Liver (tissue), 9 donors: ENCODE results near the gene USP28. TPM values are rescaled to one million over a fixed set of nuclear protein-coding genes. Genes with fewer than 3 reads are reported as not detected.
"Not testable (repeated sequence)": the region's sequence is repeated elsewhere in the genome, so short reads cannot be mapped to it uniquely, and the experiment has no call there.

Experiments used
- DNase-seq: peaks from one replicate; pipeline ENCODE4 v3.0.0-alpha.2; 2017; ENCODE audit warnings: low spot score
- H3K27ac ChIP-seq, 2 donors: one replicate each; pipeline ENCODE4 v1.7.0; 2013; ENCODE audit warnings: inconsistent platforms in 2 of 2, low read length in 2 of 2, control low read depth in 1 of 2, low read depth in 1 of 2, mild to moderate bottlenecking in 1 of 2
- H3K27me3 ChIP-seq, 4 donors: one replicate each; pipeline versions ENCODE4 v1.6.1 to v1.7.0; 2013; ENCODE audit warnings: low read length in 3 of 4, inconsistent platforms in 1 of 4, mild to moderate bottlenecking in 1 of 4, moderate library complexity in 1 of 4; ENCODE audit not compliant: control insufficient read depth in 4 of 4, insufficient read depth in 4 of 4
- H3K36me3 ChIP-seq, 4 donors: one replicate each; pipeline versions ENCODE4 v1.6.1 to v1.7.0; 2013; ENCODE audit warnings: low read length in 3 of 4, mild to moderate bottlenecking in 3 of 4, low read depth in 1 of 4, moderate library complexity in 1 of 4; ENCODE audit not compliant: control insufficient read depth in 4 of 4, insufficient read depth in 3 of 4
- H3K4me1 ChIP-seq, 4 donors: one replicate each; pipeline versions ENCODE4 v1.6.1 to v1.7.0; 2013; ENCODE audit warnings: low read length in 3 of 4, mild to moderate bottlenecking in 3 of 4, moderate library complexity in 1 of 4; ENCODE audit not compliant: control insufficient read depth in 4 of 4, insufficient read depth in 4 of 4
- H3K4me3 ChIP-seq, 3 donors: one replicate each; pipeline versions ENCODE4 v1.6.1 to v1.7.0; 2013; ENCODE audit warnings: low read length in 3 of 3, control low read depth in 1 of 3, low read depth in 1 of 3, mild to moderate bottlenecking in 1 of 3
- H3K9ac ChIP-seq, 2 donors: one replicate each; pipeline ENCODE4 v1.7.0; 2013; ENCODE audit warnings: low read length in 2 of 2, mild to moderate bottlenecking in 2 of 2, moderate library complexity in 2 of 2, control low read depth in 1 of 2, low read depth in 1 of 2
- H3K9me3 ChIP-seq, 4 donors: one replicate each; pipeline versions ENCODE4 v1.6.1 to v1.7.0; 2013; ENCODE audit warnings: low read length in 3 of 4; ENCODE audit not compliant: control insufficient read depth in 4 of 4
- ATF3 ChIP-seq: IDR thresholded peaks from 2 replicates; pipeline ENCODE4 v1.6.1; 2016; ENCODE audit warnings: antibody characterized with exemption
- CTCF ChIP-seq: fragments of 150-350 bp; IDR thresholded peaks from 2 replicates; pipeline ENCODE4 v1.5.1; 2017; ENCODE audit warnings: improper control_type of control experiment, low read depth, low read length; ENCODE audit not compliant: missing input control
- EGR1 ChIP-seq, 2 donors: IDR thresholded peaks; 2 replicates each; pipeline ENCODE4 v1.6.1; 2016 to 2018; ENCODE audit warnings: antibody characterized with exemption in 2 of 2, low read depth in 2 of 2
- FOXA1 ChIP-seq: IDR thresholded peaks from 2 replicates; pipeline ENCODE4 v1.6.1; 2016; ENCODE audit warnings: antibody characterized with exemption
- FOXA2 ChIP-seq: IDR thresholded peaks from 2 replicates; pipeline ENCODE4 v1.6.1; 2016; ENCODE audit warnings: antibody characterized with exemption
- GABPA ChIP-seq, 2 donors: IDR thresholded peaks in 1 of 2; conservative IDR thresholded peaks in 1 of 2; 2 replicates each; pipeline ENCODE4 v1.6.1; 2016; ENCODE audit warnings: antibody characterized with exemption in 2 of 2, mild to moderate bottlenecking in 1 of 2, moderate library complexity in 1 of 2
- HNF4A ChIP-seq, 2 donors: conservative IDR thresholded peaks; 2 replicates each; pipeline ENCODE4 v1.6.1; 2016; ENCODE audit warnings: antibody characterized with exemption in 2 of 2, mild to moderate bottlenecking in 2 of 2
- HNF4G ChIP-seq: IDR thresholded peaks from 2 replicates; pipeline ENCODE4 v1.6.1; 2016; ENCODE audit warnings: antibody characterized with exemption
- JUND ChIP-seq, 2 donors: IDR thresholded peaks; 2 replicates each; pipeline ENCODE4 v1.6.1; 2016; ENCODE audit warnings: antibody characterized with exemption in 2 of 2
- MAX ChIP-seq: IDR thresholded peaks from 2 replicates; pipeline ENCODE4 v1.6.1; 2016; ENCODE audit warnings: antibody characterized with exemption
- NR2F2 ChIP-seq: IDR thresholded peaks from 2 replicates; pipeline ENCODE4 v1.6.1; 2016; ENCODE audit warnings: antibody characterized with exemption
- RAD21 ChIP-seq, 2 donors: IDR thresholded peaks; 2 replicates each; pipeline ENCODE4 v1.6.1; 2016; ENCODE audit warnings: antibody characterized with exemption in 2 of 2, mild to moderate bottlenecking in 2 of 2
- REST ChIP-seq: IDR thresholded peaks from 2 replicates; pipeline ENCODE4 v1.6.1; 2016; ENCODE audit warnings: antibody characterized with exemption, mild to moderate bottlenecking
- RXRA ChIP-seq, 2 donors: IDR thresholded peaks; 2 replicates each; pipeline ENCODE4 v1.6.1; 2017 to 2018; ENCODE audit warnings: antibody characterized with exemption in 2 of 2, mild to moderate bottlenecking in 1 of 2
- SP1 ChIP-seq: IDR thresholded peaks from 2 replicates; pipeline ENCODE4 v1.6.1; 2018; ENCODE audit warnings: antibody characterized with exemption, mild to moderate bottlenecking
- TAF1 ChIP-seq: conservative IDR thresholded peaks from 2 replicates; pipeline ENCODE4 v1.6.1; 2016; ENCODE audit warnings: antibody characterized with exemption, mild to moderate bottlenecking
- YY1 ChIP-seq: IDR thresholded peaks from 2 replicates; pipeline ENCODE4 v1.6.1; 2016; ENCODE audit warnings: antibody characterized with exemption, mild to moderate bottlenecking
- ZBTB33 ChIP-seq: IDR thresholded peaks from 2 replicates; pipeline ENCODE4 v1.6.1; 2016; ENCODE audit warnings: antibody characterized with exemption
- WGBS: extraction: QIAGEN DNeasy Blood & Tissue Kit; methylation state at CpG from one replicate; pipeline ENCODE4 v1.1.7; 2013; 5-methylcytosine and 5-hydroxymethylcytosine counted together
- polyA plus RNA-seq, 2 donors: library from polyadenylated mRNA; stranded (reverse) in 1 of 2; unstranded in 1 of 2; fragments of 200-250 nt in 1 of 2; fragments of >200 nt in 1 of 2; fragmentation: Nextera tagmentation in 1 of 2; extraction: Ambion mirVana in 1 of 2; gene quantifications; one replicate each; pipeline versions ENCODE4 v1.2.1 to v1.2.3, GENCODE V29; 2013 to 2015
- total RNA-seq, 2 donors: library from RNA; depleted of rRNA; stranded (reverse); fragments of >200 nt; gene quantifications; one replicate each; pipeline ENCODE4 v1.2.3, GENCODE V29; 2014
- donor health status: healthy.
- donor health status: healthy.
- donor health status: healthy.
- donor health status: healthy.
- donor health status: healthy.

The USP28 gene
- total and polyA plus RNA-seq, 4 donors, result 5.1 to 20.3 (median 8.8) TPM

GRCh38 chr11:113789675-113790320 is 85.6 kb downstream of the USP28 start:
- no peak overlapping the region for H3K9ac ChIP-seq
- no peaks in the 10 kb centered on the region for H3K36me3 ChIP-seq
- no peaks in the 10 kb centered on the region for H3K9me3 ChIP-seq
- no peaks in the 10 kb centered on the region for H3K27me3 ChIP-seq
- 72% methylated on average over 35 of the region's 35 CpGs for WGBS
- no peaks in the 10 kb centered on the region for H3K4me1 ChIP-seq
- no peak overlapping the region for H3K4me3 ChIP-seq
- no peak for DNase-seq
- H3K27ac ChIP-seq, result no peak overlapping the region
- TF ChIP-seq EGR1 (IDR thresholded peaks at IDR 0.05; ENCODE audit: low read depth in 2 of 2) (no peak), RAD21 (IDR thresholded peaks at IDR 0.05) (no peak), CTCF (no peak), HNF4A (conservative IDR thresholded peaks at IDR 0.05) (no peak), YY1 (no peak), FOXA2 (no peak), NR2F2 (no peak)

GRCh38 chr11:113789016-113789415 is 86.4 kb downstream of the USP28 start:
- H3K27me3 ChIP-seq, H3K4me3 ChIP-seq, H3K27ac ChIP-seq, H3K36me3 ChIP-seq, H3K9me3 ChIP-seq, H3K4me1 ChIP-seq, H3K9ac ChIP-seq, DNase-seq: not testable (repeated sequence)
- WGBS, result 78% methylated on average over 22 of the region's 22 CpGs

- DNase-seq, result no peak
- no peaks in the 10 kb centered on the region for H3K27me3 ChIP-seq
- H3K4me1 ChIP-seq, result peaks cover 2 to 21% (median 11%) of the 10 kb centered on the region in 4 donors
- H3K27ac ChIP-seq, result peak overlapping the region; percentile 49 to 82
- no peak overlapping the region for H3K9ac ChIP-seq
- H3K36me3 ChIP-seq, result no peaks in the 10 kb centered on the region
- no peak for TF ChIP-seq RXRA (IDR thresholded peaks at IDR 0.05)
- TF ChIP-seq ATF3, result no peak
- TF ChIP-seq FOXA2, result no peak
- TF ChIP-seq ZBTB33, result peak; percentile 20
- TF ChIP-seq TAF1, result no peak
- no peak for TF ChIP-seq EGR1 (IDR thresholded peaks at IDR 0.05; ENCODE audit: low read depth in 2 of 2)
- no peak for TF ChIP-seq FOXA1
- TF ChIP-seq GABPA (IDR thresholded peaks at IDR 0.05 in 1 of 2, conservative IDR thresholded peaks at IDR 0.05 in 1 of 2), result no peak
- TF ChIP-seq RAD21 (IDR thresholded peaks at IDR 0.05), result no peak
- peak; percentile 71 for TF ChIP-seq YY1
- no peak for TF ChIP-seq REST
- no peak for TF ChIP-seq HNF4G
- TF ChIP-seq MAX, result no peak
- peak; percentile 59 for TF ChIP-seq SP1
- TF ChIP-seq HNF4A (conservative IDR thresholded peaks at IDR 0.05), result peak; percentile 72 to 78
- no peak for TF ChIP-seq CTCF
- TF ChIP-seq JUND (IDR thresholded peaks at IDR 0.05), result peak; percentile 29 to 42
- no peak for TF ChIP-seq NR2F2
- H3K4me3 ChIP-seq, result no peak overlapping the region
- 49% methylated on average over 1 of the region's 1 CpG for WGBS
- H3K9me3 ChIP-seq, result no peaks in the 10 kb centered on the region
These were observed 93.2 kb downstream of the USP28 start for GRCh38 chr11:113782134-113782533.
